ENCODE results near the gene PARVG. TPM values are rescaled to one million over a fixed set of nuclear protein-coding genes. Genes with fewer than 3 reads are reported as not detected.

Gene PARVG
- total RNA-seq, 2 donors from 2014 or later = 0.11 to 0.44 TPM

DNA sequence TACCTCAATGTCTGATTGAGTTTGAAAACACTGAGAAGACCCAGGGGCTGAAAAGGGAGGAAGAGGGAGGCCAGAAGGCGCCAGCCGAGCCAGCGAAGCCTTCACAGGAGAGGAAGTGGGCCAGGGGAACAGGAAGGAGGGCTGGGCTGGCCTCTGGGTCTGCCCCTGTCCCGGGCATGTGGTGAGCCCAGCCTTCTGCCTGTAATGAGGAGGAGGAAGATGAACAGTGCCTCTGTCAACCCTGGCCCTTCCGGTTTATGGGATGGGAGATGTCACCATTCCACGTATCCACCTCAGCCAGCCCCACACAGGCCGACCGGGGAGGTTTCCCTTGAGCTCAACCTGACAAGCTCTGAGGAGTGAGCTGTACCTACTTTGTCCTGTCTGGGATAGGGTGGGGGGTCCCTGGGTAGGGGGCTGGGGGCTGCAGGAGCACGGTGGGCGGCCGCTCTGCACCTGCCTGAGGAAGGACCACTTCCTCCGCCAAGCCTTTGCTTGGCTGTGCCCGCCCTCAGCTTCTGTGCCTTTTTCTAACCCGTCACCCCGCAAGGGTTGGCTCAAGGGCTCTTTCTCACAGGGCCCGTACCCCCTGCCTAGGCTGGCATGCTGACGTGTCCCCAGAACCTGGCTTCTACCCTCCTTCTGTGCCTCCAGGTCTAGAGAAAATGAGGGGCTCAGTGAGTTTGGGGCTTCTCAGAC is 2.0 kb downstream of the PARVG start:
- Histone ChIP-seq H3K27me3 (ENCODE audit: control insufficient read depth, insufficient read depth, low read length, poor library complexity, severe bottlenecking) (no peaks in the 10 kb centered on the region), H3K4me1 (ENCODE audit: control insufficient read depth, insufficient read depth, low read length) (peaks cover 12% of the 10 kb centered on the region), H3K4me3 (ENCODE audit: low read length) (no peak overlapping the region), H3K9ac (ENCODE audit: extremely low read depth, low read length, poor library complexity, severe bottlenecking) (no peak overlapping the region), H3K9me3 (ENCODE audit: control insufficient read depth, low read length) (no peaks in the 10 kb centered on the region), H3K27ac (ENCODE audit: low read depth, low read length) (no peak overlapping the region), H3K36me3 (ENCODE audit: control insufficient read depth, insufficient read depth, low read length) (no peaks in the 10 kb centered on the region)
- H3K9me3 Mint-ChIP-seq = no peaks in the 10 kb centered on the region
- DNase-seq = no peak
- no peaks in the 10 kb centered on the region for H3K36me3 Mint-ChIP-seq (ENCODE audit: low read depth)
- peaks cover 13% of the 10 kb centered on the region for H3K4me1 Mint-ChIP-seq
- H3K4me3 Mint-ChIP-seq = no peak overlapping the region
- WGBS, 2 experiments (ENCODE audit: insufficient coverage in 1 of 2, insufficient read length in 1 of 2) = 93 to 100% methylated on average over 7 to 17 of the region's 17 CpGs
- TF ChIP-seq, protein P1, sequence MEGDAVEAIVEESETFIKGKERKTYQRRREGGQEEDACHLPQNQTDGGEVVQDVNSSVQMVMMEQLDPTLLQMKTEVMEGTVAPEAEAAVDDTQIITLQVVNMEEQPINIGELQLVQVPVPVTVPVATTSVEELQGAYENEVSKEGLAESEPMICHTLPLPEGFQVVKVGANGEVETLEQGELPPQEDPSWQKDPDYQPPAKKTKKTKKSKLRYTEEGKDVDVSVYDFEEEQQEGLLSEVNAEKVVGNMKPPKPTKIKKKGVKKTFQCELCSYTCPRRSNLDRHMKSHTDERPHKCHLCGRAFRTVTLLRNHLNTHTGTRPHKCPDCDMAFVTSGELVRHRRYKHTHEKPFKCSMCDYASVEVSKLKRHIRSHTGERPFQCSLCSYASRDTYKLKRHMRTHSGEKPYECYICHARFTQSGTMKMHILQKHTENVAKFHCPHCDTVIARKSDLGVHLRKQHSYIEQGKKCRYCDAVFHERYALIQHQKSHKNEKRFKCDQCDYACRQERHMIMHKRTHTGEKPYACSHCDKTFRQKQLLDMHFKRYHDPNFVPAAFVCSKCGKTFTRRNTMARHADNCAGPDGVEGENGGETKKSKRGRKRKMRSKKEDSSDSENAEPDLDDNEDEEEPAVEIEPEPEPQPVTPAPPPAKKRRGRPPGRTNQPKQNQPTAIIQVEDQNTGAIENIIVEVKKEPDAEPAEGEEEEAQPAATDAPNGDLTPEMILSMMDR (conservative IDR thresholded peaks at IDR 0.05) = no peak
- H3K27ac Mint-ChIP-seq = no peak overlapping the region
- no peaks in the 10 kb centered on the region for H3K27me3 Mint-ChIP-seq (ENCODE audit: insufficient read depth)

DNA sequence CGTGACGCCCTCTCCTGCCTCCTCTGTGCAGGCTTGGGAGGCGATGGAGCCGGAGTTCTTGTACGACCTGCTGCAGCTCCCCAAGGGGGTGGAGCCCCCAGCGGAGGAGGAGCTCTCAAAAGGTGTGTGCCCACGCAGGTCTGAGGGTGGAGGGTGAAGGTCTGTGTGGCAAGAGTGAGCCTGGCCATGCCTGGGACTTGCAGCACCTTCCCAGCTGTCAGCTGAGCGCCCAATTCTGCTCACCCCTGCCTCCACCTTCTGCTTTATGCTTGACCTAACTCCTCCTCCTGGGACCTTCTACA is 2.5 kb downstream of the PARVG start:
- no peaks in the 10 kb centered on the region for H3K36me3 ChIP-seq (ENCODE audit: control insufficient read depth, insufficient read depth, low read length)
- Mint-ChIP-seq H3K4me1 (peaks cover 13% of the 10 kb centered on the region), H3K27ac (no peak overlapping the region), H3K9me3 (no peaks in the 10 kb centered on the region), H3K27me3 (ENCODE audit: insufficient read depth) (no peaks in the 10 kb centered on the region), H3K4me3 (no peak overlapping the region), H3K36me3 (ENCODE audit: low read depth) (no peaks in the 10 kb centered on the region)
- H3K9ac ChIP-seq (ENCODE audit: extremely low read depth, low read length, poor library complexity, severe bottlenecking) = no peak overlapping the region
- H3K9me3 ChIP-seq (ENCODE audit: control insufficient read depth, low read length) = no peaks in the 10 kb centered on the region
- TF ChIP-seq, protein P1 (conservative IDR thresholded peaks at IDR 0.05) = no peak
- no peak overlapping the region for H3K27ac ChIP-seq (ENCODE audit: low read depth, low read length)
- H3K4me3 ChIP-seq (ENCODE audit: low read length) = no peak overlapping the region
- WGBS, 2 experiments (ENCODE audit: insufficient coverage in 1 of 2, insufficient read length in 1 of 2) = 89 to 100% methylated on average over 2 to 8 of the region's 8 CpGs
- no peak for DNase-seq
- no peaks in the 10 kb centered on the region for H3K27me3 ChIP-seq (ENCODE audit: control insufficient read depth, insufficient read depth, low read length, poor library complexity, severe bottlenecking)
- peaks cover 12% of the 10 kb centered on the region for H3K4me1 ChIP-seq (ENCODE audit: control insufficient read depth, insufficient read depth, low read length)

DNA sequence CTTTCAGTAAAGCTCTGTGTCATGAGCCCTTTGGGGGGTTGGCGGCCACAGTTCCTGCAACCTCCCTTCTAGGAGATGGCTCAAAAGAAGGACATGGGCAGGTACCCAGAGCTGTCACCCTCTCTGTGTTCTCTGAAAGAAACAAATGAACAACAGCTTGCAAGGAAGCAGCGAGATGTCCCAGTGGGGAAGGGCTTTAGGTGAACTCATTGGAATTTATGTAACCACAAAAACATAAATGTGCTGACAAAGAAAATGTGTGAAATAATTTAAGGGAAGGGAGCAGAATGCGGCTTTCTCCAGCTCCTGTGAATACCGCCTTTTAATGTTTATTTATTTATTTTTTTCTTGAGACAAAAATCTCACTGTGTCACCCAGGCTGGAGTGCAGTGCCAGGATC is 3.3 kb downstream of the PARVG start:
- 80 to 95% methylated on average over 3 to 4 of the region's 4 CpGs for WGBS, 2 experiments (ENCODE audit: insufficient coverage in 1 of 2, insufficient read length in 1 of 2)
- DNase-seq = no peak
- H3K36me3 ChIP-seq (ENCODE audit: control insufficient read depth, insufficient read depth, low read length) = no peaks in the 10 kb centered on the region
- Mint-ChIP-seq H3K36me3 (ENCODE audit: low read depth) (no peaks in the 10 kb centered on the region), H3K27me3 (ENCODE audit: insufficient read depth) (no peaks in the 10 kb centered on the region), H3K27ac (no peak overlapping the region), H3K4me1 (peaks cover 12% of the 10 kb centered on the region), H3K9me3 (no peaks in the 10 kb centered on the region), H3K4me3 (no peak overlapping the region)
- no peaks in the 10 kb centered on the region for H3K9me3 ChIP-seq (ENCODE audit: control insufficient read depth, low read length)
- H3K4me3 ChIP-seq (ENCODE audit: low read length) = no peak overlapping the region
- H3K27ac ChIP-seq (ENCODE audit: low read depth, low read length) = no peak overlapping the region
- no peaks in the 10 kb centered on the region for H3K27me3 ChIP-seq (ENCODE audit: control insufficient read depth, insufficient read depth, low read length, poor library complexity, severe bottlenecking)
- TF ChIP-seq, protein P1 (conservative IDR thresholded peaks at IDR 0.05) = no peak
- no peak overlapping the region for H3K9ac ChIP-seq (ENCODE audit: extremely low read depth, low read length, poor library complexity, severe bottlenecking)
- peaks cover 11% of the 10 kb centered on the region for H3K4me1 ChIP-seq (ENCODE audit: control insufficient read depth, insufficient read depth, low read length)

Measured in endodermal cell (in vitro differentiated cells).